ENCODE data around the gene PKDREJ. TPM values are rescaled to one million over a fixed set of nuclear protein-coding genes. Genes with fewer than 3 reads are reported as not detected.

PKDREJ gene
- total and polyA plus RNA-seq, 8 donors = 0.05 to 0.76 (median 0.62) TPM; not detected in 1

- no peak overlapping the region for H3K27ac ChIP-seq
- no peak for DNase-seq
- H3K4me1 ChIP-seq = no peaks in the 10 kb centered on the region
- H3K27me3 ChIP-seq = no peaks in the 10 kb centered on the region
- H3K4me3 ChIP-seq = no peak overlapping the region
- peaks cover 0 to 72% of the 10 kb centered on the region in 2 donors for H3K36me3 ChIP-seq
- H3K9me3 ChIP-seq = no peaks in the 10 kb centered on the region
- TF ChIP-seq, protein P1, sequence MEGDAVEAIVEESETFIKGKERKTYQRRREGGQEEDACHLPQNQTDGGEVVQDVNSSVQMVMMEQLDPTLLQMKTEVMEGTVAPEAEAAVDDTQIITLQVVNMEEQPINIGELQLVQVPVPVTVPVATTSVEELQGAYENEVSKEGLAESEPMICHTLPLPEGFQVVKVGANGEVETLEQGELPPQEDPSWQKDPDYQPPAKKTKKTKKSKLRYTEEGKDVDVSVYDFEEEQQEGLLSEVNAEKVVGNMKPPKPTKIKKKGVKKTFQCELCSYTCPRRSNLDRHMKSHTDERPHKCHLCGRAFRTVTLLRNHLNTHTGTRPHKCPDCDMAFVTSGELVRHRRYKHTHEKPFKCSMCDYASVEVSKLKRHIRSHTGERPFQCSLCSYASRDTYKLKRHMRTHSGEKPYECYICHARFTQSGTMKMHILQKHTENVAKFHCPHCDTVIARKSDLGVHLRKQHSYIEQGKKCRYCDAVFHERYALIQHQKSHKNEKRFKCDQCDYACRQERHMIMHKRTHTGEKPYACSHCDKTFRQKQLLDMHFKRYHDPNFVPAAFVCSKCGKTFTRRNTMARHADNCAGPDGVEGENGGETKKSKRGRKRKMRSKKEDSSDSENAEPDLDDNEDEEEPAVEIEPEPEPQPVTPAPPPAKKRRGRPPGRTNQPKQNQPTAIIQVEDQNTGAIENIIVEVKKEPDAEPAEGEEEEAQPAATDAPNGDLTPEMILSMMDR (IDR thresholded peaks at IDR 0.05) = no peak
- ATAC-seq = no peak
- intact Hi-C loops (cut with DNase I) = no loop called here
Measured at GRCh38 chr22:46220921-46221320, 42.2 kb downstream of the PKDREJ start.

GRCh38 chr22:46219636-46220035 lies 43.5 kb downstream of the PKDREJ start:
- H3K36me3 ChIP-seq = peaks cover 0 to 82% of the 10 kb centered on the region in 2 donors
- H3K4me1 ChIP-seq = no peaks in the 10 kb centered on the region
- intact Hi-C loops (cut with DNase I) = no loop called here
- H3K27me3 ChIP-seq = no peaks in the 10 kb centered on the region
- ATAC-seq (no peak), DNase-seq (no peak)
- H3K9me3 ChIP-seq = no peaks in the 10 kb centered on the region
- no peak overlapping the region for H3K4me3 ChIP-seq
- H3K27ac ChIP-seq = no peak overlapping the region
- TF ChIP-seq, protein P1 (IDR thresholded peaks at IDR 0.05) = no peak

GRCh38 chr22:46214616-46215015 lies 48.5 kb downstream of the PKDREJ start:
- H3K27ac ChIP-seq = no peak overlapping the region
- H3K36me3 ChIP-seq = peaks cover 0 to 70% of the 10 kb centered on the region in 2 donors
- H3K27me3 ChIP-seq = no peaks in the 10 kb centered on the region
- no peak overlapping the region for H3K4me3 ChIP-seq
- no peak for DNase-seq
- intact Hi-C loops (cut with DNase I) = no loop called here
- no peaks in the 10 kb centered on the region for H3K4me1 ChIP-seq
- ATAC-seq = no peak
- TF ChIP-seq, protein P1 (IDR thresholded peaks at IDR 0.05) = no peak
- H3K9me3 ChIP-seq = peaks cover 0 to 9% of the 10 kb centered on the region in 2 donors

DNA sequence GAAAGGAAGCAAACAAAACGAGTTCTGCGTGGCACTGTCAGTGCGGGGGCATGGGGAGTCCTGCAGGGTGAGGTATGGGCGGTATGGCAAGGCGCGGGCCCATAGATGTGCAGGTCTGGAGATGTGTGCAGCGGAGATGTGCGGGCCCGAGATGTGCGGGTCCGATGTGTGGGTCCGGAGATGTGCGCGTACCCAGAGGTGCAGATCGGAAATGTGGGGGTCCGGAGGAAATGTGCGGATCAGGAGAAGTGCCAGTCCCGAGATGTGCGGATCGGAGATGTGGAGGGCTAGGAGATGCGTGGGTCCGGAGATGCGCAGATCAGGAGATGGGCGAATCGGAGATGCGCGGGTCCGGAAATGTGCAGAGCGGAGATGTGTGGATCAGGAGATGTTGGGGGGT lies 49.0 kb downstream of the PKDREJ start:
- intact Hi-C loops (cut with DNase I) = no loop called here
- H3K27ac ChIP-seq = no peak overlapping the region
- peaks cover 0 to 13% of the 10 kb centered on the region in 2 donors for H3K9me3 ChIP-seq
- peaks cover 0 to 69% of the 10 kb centered on the region in 2 donors for H3K36me3 ChIP-seq
- DNase-seq (no peak), ATAC-seq (no peak)
- TF ChIP-seq, protein P1 (IDR thresholded peaks at IDR 0.05) = no peak
- H3K4me1 ChIP-seq = no peaks in the 10 kb centered on the region
- H3K4me3 ChIP-seq = no peak overlapping the region
- no peaks in the 10 kb centered on the region for H3K27me3 ChIP-seq

- DNase-seq (no peak), ATAC-seq (no peak)
- H3K4me3 ChIP-seq = no peak overlapping the region
- H3K4me1 ChIP-seq = no peaks in the 10 kb centered on the region
- intact Hi-C loops (cut with DNase I) = no loop called here
- H3K36me3 ChIP-seq = peaks cover 0 to 62% of the 10 kb centered on the region in 2 donors
- H3K9me3 ChIP-seq = peaks cover 0 to 20% of the 10 kb centered on the region in 2 donors
- no peak overlapping the region for H3K27ac ChIP-seq
- TF ChIP-seq, protein P1 (IDR thresholded peaks at IDR 0.05) = no peak
- no peaks in the 10 kb centered on the region for H3K27me3 ChIP-seq
Measured at GRCh38 chr22:46213052-46213451, 50.1 kb downstream of the PKDREJ start.

Data from left lung (tissue), 10 donors.